NOMO-1 treated with DMSO at 0.1 percent for 48 hours (cell line): ENCODE data around the gene FA2H.
A peak's percentile ranks its signal among the peaks of the same experiment; 100 is the strongest.

ENCODE experiments used
- DNase-seq: peaks from one replicate; lab custom pipeline; 2025; ENCODE audit not compliant: unreplicated experiment; lab: John Stamatoyannopoulos, UW

The FA2H gene

DNA sequence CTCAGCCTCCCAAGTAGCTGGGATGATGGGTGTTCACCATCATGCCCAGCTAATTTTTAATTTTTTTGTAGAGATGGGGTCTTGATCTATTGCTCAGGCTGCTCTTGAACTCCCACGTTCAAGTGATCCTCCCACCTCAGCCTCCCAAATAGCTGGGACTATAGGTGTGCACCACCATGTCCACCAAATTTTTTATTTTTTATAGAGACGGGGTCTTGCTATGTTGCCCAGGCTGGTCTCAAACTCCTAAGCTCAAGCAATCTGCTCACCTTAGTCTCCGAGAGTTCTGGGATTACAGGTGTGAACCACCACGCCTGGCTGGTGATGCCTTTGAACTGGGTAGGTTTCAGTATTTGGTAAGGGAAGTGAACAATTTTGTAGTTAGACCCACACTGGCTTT is 30.1 kb downstream of the FA2H start:
- DNase-seq: no peak

DNA sequence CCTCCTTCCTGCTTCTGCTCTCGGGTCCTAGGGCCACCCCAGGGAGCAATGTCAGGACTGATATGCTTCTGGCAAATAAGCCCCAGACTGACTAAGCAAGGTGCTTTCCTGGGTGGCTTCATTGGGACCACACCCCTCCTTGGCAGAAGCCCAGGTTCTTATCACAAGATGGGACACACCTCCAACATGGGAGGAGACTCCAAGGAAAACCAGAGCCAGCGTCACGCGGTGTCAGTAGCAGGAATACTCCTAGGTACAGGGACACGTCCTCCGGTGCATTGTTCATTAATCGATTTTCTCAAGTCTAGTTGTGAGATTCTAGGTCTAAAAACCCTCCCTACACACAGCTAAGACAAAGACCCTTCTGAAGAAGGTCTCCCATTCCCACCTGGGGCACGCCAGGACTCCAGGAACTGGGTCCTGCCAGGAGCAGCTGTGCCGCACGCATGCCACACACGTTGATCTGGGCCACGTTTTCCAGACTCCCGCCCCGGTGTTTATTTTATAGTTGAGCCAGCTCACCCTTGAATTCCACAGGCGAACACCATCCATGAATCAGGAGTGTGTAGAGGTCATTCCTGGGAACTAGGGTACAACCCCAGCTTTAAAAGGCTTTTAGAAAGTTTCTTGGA is 30.8 kb downstream of the FA2H start:
- no peak for DNase-seq

DNA sequence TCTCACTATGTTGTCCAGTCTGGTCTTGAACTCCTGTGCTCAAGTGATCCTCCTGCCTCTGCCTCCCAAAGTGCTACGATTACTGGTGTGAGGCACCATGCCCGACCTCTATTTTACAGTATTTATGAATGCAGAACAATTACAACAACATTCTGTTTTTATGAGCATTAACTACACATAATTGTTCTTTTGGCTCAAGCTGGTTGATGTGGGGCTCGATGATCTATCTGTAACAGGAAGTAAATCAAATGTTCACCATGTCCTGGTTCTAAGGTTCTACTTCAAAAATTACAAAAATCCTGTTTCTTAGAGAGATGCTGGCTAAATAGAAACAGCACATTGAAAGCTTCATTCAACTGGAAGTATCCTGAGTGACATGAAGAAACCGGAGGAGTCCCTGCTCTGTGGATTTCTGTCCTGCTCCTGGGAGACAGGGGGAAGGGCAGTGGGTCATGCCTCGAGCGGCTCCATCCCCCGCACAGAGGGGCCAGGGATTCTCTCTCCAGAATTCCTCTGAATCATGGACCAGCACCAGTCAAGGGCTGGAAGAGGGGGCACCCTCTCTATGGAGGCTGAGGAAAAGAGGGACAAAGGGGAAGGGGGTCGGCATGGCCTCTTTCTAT is 31.5 kb downstream of the FA2H start:
- no peak for DNase-seq

DNA sequence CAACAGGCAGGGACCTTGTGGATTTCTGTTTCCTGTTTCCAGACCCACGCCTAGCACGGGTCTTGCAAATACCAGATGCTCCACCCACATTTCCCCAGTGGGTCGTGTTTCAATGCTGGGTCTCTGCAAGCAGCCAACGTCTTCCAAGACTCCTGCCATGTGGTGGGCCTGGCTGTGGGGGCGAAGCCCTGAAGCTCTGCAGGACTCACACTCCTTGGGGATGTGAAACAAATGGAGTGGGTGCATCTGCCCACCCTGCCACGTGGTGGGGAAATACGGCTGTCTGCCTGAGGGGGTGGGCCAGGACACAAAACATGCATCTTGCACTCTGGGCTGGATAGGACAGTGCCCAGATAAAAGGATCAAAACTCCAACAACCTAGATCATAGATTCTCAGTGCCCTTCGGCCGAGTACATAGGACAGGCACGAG is 32.6 kb downstream of the FA2H start:
- DNase-seq: no peak

DNA sequence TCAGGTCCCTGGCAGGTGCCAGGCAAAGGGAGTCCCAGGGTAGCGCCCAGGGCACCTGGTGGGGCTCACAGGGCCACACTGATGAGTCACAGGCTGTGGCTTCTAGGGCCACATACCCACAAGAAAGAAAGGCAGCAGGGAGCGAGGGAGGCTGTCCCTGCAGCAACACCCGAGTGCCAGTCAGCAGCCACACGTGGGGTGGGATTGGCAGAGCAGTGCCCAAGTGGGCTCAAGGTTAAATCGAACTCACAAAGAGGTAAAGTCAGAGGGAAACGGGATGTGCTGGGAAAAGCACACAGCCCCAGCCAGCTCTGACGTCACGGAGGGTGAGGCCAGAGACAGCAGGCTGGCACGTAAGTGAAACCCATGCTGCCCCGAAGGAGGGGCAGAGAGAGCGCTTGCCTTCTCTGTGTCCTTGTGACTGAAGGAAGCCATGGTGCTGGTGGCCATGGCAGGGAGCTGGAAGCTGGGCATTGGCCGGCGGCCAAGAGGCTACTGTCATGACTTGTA is 33.8 kb downstream of the FA2H start:
- DNase-seq: no peak

DNA sequence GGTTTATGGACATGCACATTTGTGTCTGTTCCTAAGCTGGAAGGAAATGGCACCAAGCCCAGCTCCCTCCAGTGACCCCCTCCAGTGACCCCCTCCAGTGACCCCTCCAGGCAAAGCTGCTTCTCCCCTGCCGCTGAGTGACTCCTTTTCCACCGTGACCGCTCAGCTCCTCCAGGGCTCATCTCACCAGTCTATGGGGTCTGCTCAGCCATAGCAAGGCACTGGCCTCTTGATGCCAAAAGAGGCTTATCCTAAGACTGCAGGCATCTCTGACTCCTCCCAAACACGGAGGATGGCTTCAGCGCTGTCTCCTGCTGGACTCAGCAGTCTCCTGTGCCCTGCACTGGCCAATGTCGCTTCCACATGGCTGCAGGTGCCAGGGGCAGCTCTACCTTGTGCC is 35.3 kb downstream of the FA2H start:
- no peak for DNase-seq

DNA sequence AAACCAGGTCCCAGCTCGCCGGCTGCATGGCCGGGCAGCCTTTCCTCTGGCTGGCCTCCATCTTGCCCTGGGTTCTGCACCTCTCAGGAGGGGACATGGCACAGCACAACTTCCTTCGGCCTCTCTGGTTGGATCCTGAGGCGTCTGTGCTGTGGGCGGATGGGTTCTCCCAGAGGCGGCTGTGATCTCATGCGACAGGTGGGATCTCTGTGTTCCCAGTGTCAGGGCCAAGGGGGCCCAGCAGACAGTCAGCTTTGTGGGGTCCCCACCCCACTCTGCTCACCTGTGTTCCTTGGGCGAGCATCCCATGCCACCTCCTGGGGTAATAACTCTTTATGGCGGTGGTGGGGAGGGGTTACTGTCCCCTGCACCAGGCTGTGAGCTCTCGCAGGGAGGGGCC is 35.8 kb downstream of the FA2H start:
- no peak for DNase-seq

DNA sequence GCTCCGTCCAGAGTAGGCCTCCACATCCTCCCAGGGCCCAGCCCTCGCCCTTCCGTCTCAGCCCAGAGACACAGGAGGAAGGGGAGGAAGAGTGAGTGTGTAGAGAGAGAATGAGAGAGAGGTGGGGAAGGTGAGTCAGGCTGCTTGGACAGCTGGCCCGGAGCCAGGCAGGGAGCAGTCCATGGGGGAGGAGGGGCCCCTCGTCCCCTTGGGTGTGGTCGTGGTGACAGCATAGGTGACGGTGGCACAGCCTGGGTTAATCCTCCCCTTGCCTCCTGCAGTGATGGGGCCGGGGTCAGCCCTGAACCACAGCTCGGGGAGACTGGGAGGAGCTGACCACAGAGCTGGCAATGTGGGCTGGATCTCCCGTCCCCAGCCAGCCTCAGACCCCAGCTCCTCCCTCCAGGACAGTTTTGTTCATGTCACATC is 36.5 kb downstream of the FA2H start:
- DNase-seq: no peak

DNA sequence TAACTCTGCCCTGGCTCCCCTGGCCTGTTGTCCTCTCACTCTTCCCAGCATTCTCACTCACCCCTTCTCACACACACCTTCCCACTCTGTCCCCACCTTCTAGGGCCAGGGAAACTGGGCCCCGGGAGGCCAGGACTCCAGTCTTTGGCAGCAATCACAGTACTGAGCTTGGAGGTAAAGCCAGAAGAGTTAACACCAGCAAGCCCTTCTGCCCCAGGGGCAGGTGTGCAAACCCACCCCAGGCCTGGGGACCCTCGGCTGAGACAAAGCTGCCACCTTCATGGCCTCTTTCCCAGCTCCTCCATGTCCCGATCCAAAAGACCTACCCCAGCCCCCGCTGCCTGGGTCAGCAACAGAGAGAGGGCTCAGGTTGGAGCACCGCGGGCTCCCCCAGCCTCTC is 37.1 kb downstream of the FA2H start:
- DNase-seq: no peak

DNA sequence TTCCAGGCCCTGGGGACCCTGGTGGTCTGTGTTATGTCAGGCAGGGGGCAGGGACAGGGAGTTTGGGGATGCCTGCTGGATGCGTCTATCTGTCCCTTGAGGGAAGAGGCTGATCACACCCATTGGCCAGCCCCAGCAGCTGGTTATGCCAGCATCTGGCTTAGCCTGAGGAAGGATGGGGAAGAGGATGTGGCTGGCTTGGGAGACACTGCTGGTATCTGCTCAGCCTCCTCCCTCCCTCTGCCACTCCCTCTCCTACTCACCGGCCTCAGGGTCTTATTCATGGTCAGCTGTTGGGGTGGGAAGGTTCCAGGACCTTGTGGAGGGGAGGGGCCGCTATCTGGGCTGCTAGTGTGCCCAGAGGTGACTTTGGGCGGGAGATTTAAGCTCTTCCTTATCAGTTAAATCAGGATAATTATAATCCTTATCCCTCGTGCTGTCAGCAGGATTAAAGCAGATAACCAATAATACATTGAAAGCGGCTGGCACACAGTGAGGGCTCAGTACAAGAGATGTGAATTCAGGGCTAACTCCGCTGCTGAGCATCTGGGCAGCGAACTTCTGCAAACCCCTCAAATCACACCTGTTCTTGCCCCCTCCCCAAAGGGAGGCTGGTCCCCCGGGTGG is 38.0 kb downstream of the FA2H start:
- DNase-seq: no peak

DNA sequence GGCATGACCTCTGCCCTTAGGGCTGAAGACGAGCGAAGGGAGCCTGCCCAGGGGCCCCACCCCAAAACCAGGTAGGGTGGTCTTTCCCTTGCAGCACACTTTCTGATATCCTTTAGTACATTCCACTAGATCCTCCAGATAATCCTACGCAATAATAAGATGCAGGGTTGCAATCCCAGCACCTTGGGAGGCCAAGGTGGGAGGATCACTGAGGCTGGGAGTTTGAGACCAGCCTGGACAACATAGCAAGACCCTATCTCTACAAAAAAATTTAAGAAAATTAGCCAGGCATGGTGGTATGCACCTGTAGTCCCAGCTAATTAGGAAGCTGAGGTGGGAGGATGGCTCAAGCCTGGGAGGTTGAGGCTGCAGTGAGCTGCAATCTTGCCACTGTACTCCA is 39.1 kb downstream of the FA2H start:
- no peak for DNase-seq

DNA sequence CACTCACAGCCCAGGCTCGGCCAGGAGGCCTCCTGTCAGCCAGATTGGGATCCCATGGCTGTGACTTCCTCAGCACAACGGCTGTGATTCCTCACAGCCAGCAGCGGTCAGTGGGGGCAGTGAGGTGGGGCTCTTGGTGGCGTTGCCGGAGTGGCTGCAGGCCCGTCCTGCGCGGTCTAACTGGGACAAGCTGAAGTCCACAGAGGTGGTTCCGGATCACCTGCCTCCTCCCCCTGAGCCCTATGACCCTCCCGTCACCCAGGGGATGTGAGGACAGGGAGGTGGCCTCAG is 39.5 kb downstream of the FA2H start:
- DNase-seq: no peak

DNA sequence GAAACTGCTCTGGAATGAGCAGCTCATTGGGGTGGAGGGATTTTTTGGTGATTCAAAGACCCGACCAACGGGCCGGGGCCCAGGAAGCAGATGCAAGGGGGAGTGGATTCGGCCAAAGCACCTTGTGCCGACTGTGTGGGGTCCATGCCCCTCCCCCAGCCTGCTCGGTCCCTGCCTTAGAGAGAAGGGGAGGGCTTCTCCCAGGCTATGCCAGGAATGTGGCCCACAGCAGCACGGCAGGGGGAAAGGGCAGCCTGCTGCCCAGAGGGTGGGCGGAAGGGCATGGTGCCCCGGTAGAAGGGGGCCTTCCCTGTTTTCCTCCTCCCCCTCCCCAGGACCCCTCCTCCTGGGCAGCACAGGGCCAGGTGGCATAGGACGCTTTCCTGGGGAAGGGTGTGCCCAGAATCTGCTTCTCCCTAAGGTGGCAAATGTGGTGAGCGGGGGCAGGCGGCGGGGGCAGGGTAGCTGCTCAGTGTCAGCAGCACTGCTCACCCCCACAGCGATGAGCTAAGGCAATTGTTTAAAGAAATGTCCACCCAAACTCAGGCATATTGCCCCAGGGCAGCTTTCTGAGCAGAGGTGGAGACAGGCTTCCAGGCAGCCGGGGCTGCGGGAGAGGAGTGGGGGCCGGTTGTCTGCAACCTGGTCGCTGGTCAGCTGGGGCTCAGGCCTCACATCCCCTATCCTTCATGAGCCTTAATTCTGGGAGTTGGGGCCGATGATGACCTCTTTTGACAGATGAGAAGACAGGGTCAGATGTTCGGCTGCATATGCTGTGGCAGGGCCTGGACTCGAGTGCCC is 40.1 kb downstream of the FA2H start:
- DNase-seq: no peak

DNA sequence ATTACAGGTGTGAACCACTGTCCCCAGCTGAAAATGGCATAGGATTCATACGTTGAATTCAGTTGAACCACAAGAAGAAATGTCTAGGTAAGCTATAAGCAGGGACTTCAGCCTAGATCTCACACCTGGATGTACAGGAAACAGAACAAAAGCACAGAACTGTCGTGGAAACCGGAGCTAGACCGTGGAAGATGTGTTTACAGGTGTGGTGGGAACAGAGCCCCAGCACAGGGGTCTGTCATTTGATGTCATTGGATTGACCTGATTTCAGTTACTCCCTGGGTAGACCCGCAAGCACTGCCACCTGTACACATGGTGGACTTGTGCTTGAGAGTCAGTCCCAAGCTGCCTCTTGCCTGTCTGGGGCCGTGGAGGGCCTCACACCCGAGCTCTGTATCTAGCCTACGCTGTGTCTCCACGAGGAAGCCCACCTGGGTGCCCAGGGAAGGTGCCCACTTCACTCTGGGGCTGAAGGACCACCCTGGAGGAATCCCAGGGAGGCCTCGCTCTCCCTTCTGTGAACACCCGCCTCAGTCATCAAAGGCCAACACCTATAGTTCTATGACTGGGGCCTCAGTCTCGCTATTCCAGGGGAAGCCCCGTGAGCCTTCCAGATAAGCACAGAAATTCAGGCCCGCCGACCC is 41.8 kb downstream of the FA2H start:
- no peak for DNase-seq

DNA sequence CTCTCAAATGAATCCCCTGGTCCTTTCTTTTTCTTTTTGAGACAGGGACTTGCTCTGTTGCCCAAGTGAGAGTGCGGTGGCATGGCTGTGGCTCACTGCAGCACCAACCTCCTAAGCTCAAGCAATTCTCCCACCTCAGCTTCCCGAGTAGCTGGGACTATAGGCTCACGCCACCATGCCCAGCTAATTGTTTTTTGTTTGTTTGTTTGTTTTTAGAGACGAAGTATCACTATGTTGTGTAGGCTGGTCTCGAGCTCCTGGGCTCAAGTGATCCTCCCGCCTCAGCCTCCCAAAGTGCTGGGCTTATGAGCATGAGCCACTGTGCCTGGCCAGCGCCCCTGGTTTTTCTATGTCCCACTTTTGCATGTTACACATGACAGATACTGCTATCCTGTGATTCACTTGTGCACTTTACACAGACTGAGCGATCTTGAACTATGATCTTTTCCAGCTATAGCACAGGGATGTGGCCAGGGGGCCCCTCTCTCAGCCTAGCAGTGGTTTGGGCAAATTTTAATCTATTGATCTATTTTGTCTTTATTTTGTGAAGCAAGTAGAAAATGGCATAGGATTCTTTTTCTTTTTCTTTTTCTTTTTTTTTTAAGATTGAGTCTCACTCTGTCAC is 42.7 kb downstream of the FA2H start:
- DNase-seq: no peak

DNA sequence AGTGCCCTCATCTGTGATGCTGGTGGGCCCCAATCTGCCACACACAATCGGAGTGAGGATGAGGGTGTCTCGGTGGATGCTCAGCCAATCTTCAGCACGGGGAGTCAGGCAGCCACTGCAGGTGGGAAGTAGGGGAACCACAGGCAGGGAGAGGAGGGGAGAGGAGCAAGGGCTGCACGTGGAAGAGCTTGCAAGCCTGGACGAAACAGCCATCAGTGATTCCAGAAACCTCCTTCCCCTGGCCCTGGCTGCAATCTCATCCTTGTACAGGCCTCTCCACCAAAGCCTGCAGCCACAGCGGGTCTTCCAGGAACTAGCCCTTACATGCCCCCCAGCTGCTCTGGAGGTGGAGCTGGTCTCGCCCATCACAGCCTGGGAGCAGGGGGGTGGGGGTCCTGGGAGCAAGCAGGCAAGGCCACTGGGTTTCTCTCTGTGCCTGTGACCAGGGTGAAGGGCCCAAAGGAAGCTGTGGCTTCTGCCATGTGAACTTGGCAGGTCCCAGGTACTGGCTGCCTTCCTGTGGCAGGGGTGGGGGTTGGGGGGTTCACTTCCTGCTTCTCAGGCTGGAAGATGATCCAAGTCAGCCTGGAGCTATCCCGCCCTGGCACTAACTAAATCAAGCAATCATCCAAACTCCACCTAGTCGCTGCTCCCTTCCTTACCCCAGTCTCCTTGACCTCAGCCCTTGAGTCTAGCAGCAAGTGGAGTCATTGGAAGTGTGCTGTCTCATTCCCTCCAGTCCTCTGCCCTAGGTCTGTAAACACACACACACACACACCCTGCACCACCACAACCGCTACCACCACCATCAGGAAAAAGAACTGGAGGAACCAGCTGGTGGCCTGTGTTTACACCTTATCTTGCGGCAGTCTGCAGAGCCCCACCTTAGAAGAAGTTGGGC is 44.6 kb downstream of the FA2H start:
- DNase-seq: no peak

DNA sequence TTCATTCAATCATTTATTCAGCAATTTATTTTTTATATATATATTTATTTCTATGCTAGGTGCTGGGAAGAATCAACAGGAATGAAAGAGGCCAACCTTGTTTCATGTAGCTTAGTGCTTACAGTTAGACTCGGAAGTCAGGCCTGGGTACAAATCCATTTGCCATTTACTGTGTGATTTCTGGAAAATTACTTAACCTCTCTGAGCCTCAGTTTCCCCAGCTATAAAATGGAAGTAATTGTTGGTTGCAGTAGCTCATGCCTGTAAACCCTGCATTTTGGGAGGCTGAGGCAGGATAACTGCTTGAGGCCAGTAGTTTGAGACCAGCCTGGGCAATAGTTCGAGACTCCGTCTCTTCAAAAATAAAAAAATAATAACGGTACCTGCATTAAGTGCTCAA is 46.7 kb downstream of the FA2H start:
- no peak for DNase-seq

DNA sequence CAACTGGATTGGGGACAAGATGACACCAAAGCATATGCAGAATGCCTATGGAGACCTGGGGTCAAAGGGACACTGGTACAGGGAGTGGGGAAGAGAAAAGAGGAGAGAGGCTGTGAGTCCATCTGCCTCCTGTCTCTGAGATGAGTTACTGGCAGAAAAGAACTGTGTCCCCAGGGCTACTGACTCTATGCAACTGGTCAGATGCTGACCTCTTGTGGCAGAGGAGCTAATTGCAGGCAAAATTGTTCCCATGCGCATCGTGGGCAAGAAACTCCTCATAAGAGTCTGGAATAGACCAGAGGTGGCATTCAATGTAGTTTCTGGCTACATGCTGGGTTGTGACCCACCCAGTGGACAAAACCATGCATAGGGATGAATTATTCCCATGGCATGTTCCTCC is 47.9 kb downstream of the FA2H start:
- peak; percentile 35 for DNase-seq

DNA sequence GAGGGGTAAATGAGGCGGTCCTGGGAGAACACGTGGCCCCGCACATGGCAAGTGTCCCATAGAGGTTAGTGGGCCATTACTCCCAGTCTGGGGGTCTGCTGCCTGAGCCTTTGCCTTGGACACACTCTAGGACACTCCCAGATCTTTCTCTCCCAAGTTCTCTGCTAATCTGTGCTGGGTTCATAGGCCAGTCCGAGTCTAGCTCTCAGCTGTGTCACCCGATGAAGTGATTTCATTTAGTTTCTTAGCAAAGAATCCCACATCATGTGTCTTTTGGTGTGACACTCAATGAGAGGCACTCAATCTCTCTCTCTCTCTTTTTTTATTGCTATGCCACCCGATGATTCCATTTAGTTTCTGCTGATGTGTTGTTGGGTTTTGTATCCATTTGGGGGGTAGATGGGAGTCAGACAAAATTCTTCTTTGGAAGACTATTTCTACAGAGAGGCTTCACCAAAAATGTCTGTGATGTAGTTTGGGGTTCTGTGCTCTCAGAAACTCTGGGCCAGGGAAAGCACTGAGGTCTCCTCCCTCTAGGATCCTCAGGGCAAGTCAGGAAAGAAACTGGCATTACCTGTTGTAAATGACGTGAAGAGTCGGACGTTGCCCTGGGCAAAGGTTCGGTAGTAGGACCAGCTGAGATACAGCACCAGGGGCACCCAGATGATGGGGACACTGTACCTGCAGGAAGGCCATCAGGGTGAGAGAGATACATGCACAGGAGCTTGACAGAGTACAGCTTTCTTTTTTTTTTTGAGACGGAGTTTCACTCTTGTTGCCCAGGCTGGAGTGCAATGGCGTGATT is 48.8 kb downstream of the FA2H start:
- no peak for DNase-seq
